Prostate gland (tissue), 2 donors: ENCODE data around the gene TMEM123.

ENCODE experiments used
- CTCF ChIP-seq, 4 experiments: fragments of 200-600 bp in 2 of 4; fragments of 450-650 bp in 2 of 4; sonication (generic) in 2 of 4; IDR thresholded peaks; 1 replicate in 3 of 4; 2 replicates in 1 of 4; pipeline ENCODE4 v1.5.1; 2016 to 2019; ENCODE audit warnings: antibody characterized with exemption in 4 of 4, mild to moderate bottlenecking in 2 of 4, moderate library complexity in 2 of 4
- POLR2A ChIP-seq: fragments of 450-650 bp; IDR thresholded peaks from one replicate; pipeline ENCODE4 v1.6.1; 2016; ENCODE audit warnings: antibody characterized with exemption, mild to moderate bottlenecking
- POLR2AphosphoS5 ChIP-seq: sonication (generic); formaldehyde crosslinking; IDR thresholded peaks from one replicate; pipeline ENCODE4 v1.6.1; 2017; ENCODE audit warnings: antibody characterized with exemption

GRCh38 chr11:102401905-102402304, 50.7 kb downstream of the TMEM123 start:
- TF ChIP-seq POLR2A (no peak), CTCF (IDR thresholded peaks at IDR 0.05) (no peak), POLR2AphosphoS5 (no peak)
